ENCODE data around the gene CHST8. TPM values are rescaled to one million over a fixed set of nuclear protein-coding genes. Genes with fewer than 3 reads are reported as not detected.

The CHST8 gene
- total RNA-seq, 2 experiments from 2014 or later, result not detected

- Histone ChIP-seq H3K4me1 (ENCODE audit: insufficient read depth, low read length) (no peaks in the 10 kb centered on the region), H3K9me3 (ENCODE audit: control insufficient read depth in 1 of 2, insufficient read depth in 1 of 2, low read length in 2 of 2) (peaks cover 0 to 30% of the 10 kb centered on the region in 2 experiments), H3K36me3 (ENCODE audit: insufficient read depth, low read length) (no peaks in the 10 kb centered on the region), H3K27ac (ENCODE audit: low read depth in 1 of 2, low read length in 2 of 2) (no peak overlapping the region), H3K27me3 (ENCODE audit: control insufficient read depth in 1 of 2, insufficient read depth in 2 of 2, low read length in 2 of 2) (no peaks in the 10 kb centered on the region), H3K4me3 (ENCODE audit: low read length) (no peak overlapping the region)
- no peak overlapping the region for H3K27ac Mint-ChIP-seq
- DNase-seq (no peak), ATAC-seq (ENCODE audit: poor library complexity) (no peak)
- no peaks in the 10 kb centered on the region for H3K9me3 Mint-ChIP-seq
- POLR2A ChIA-PET, result no interaction called here
- H3K4me1 Mint-ChIP-seq (ENCODE audit: low read depth), result no peaks in the 10 kb centered on the region
- no peak overlapping the region for H3K4me3 Mint-ChIP-seq
- peaks cover 30% of the 10 kb centered on the region for H3K27me3 Mint-ChIP-seq
- no peak for TF ChIP-seq CTCF (IDR thresholded peaks at IDR 0.05)
- no peaks in the 10 kb centered on the region for H3K36me3 Mint-ChIP-seq (ENCODE audit: low read depth)
- intact Hi-C loops (cut with DNase I, micrococcal nuclease), result no loop called here
- CTCF ChIA-PET, result no interaction called here
Measured at GRCh38 chr19:33724721-33725060, 102.9 kb downstream of the CHST8 start.

- no peaks in the 10 kb centered on the region for H3K4me1 ChIP-seq (ENCODE audit: insufficient read depth, low read length)
- DNase-seq, result no peak
- Mint-ChIP-seq H3K27ac (no peak overlapping the region), H3K36me3 (ENCODE audit: low read depth) (no peaks in the 10 kb centered on the region), H3K27me3 (peaks cover 26% of the 10 kb centered on the region), H3K4me3 (no peak overlapping the region), H3K4me1 (ENCODE audit: low read depth) (no peaks in the 10 kb centered on the region), H3K9me3 (no peaks in the 10 kb centered on the region)
- CTCF ChIA-PET, result no interaction called here
- no peaks in the 10 kb centered on the region for H3K36me3 ChIP-seq (ENCODE audit: insufficient read depth, low read length)
- no peak for ATAC-seq (ENCODE audit: poor library complexity)
- no peak overlapping the region for H3K4me3 ChIP-seq (ENCODE audit: low read length)
- intact Hi-C loops (cut with DNase I, micrococcal nuclease), result no loop called here
- H3K9me3 ChIP-seq (ENCODE audit: control insufficient read depth in 1 of 2, insufficient read depth in 1 of 2, low read length in 2 of 2), result peaks cover 0 to 30% of the 10 kb centered on the region in 2 experiments
- POLR2A ChIA-PET, result no interaction called here
- H3K27ac ChIP-seq (ENCODE audit: low read depth in 1 of 2, low read length in 2 of 2), result no peak overlapping the region
- H3K27me3 ChIP-seq (ENCODE audit: control insufficient read depth in 1 of 2, insufficient read depth in 2 of 2, low read length in 2 of 2), result no peaks in the 10 kb centered on the region
- TF ChIP-seq CTCF (IDR thresholded peaks at IDR 0.05), result no peak
Measured at GRCh38 chr19:33725567-33725966, 103.8 kb downstream of the CHST8 start.

- ATAC-seq (ENCODE audit: poor library complexity) (no peak), DNase-seq (no peak)
- no peaks in the 10 kb centered on the region for H3K36me3 Mint-ChIP-seq (ENCODE audit: low read depth)
- no peak overlapping the region for H3K4me3 Mint-ChIP-seq
- CTCF ChIA-PET, result no interaction called here
- Histone ChIP-seq H3K4me1 (ENCODE audit: insufficient read depth, low read length) (no peaks in the 10 kb centered on the region), H3K27ac (ENCODE audit: low read depth in 1 of 2, low read length in 2 of 2) (no peak overlapping the region), H3K9me3 (ENCODE audit: control insufficient read depth in 1 of 2, insufficient read depth in 1 of 2, low read length in 2 of 2) (peaks cover 0 to 31% of the 10 kb centered on the region in 2 experiments), H3K36me3 (ENCODE audit: insufficient read depth, low read length) (no peaks in the 10 kb centered on the region), H3K4me3 (ENCODE audit: low read length) (no peak overlapping the region), H3K27me3 (ENCODE audit: control insufficient read depth in 1 of 2, insufficient read depth in 2 of 2, low read length in 2 of 2) (no peaks in the 10 kb centered on the region)
- H3K4me1 Mint-ChIP-seq (ENCODE audit: low read depth), result no peaks in the 10 kb centered on the region
- peaks cover 30% of the 10 kb centered on the region for H3K27me3 Mint-ChIP-seq
- POLR2A ChIA-PET, result no interaction called here
- intact Hi-C loops (cut with DNase I, micrococcal nuclease), result no loop called here
- no peak overlapping the region for H3K27ac Mint-ChIP-seq
- TF ChIP-seq CTCF (IDR thresholded peaks at IDR 0.05), result no peak
- no peaks in the 10 kb centered on the region for H3K9me3 Mint-ChIP-seq
Measured at GRCh38 chr19:33726756-33727155, 105.0 kb downstream of the CHST8 start.

Data from CD4-positive, alpha-beta T cell (primary cell).